Liver (tissue), 9 donors: ENCODE measurements around the gene TRERF1. TPM values are rescaled to one million over a fixed set of nuclear protein-coding genes. Genes with fewer than 3 reads are reported as not detected.

Source experiments
- DNase-seq: peaks from one replicate; pipeline ENCODE4 v3.0.0-alpha.2; 2017; ENCODE audit warnings: low spot score
- H3K27ac ChIP-seq, 2 donors: one replicate each; pipeline ENCODE4 v1.7.0; 2013; ENCODE audit warnings: inconsistent platforms in 2 of 2, low read length in 2 of 2, control low read depth in 1 of 2, low read depth in 1 of 2, mild to moderate bottlenecking in 1 of 2
- H3K27me3 ChIP-seq, 4 donors: one replicate each; pipeline versions ENCODE4 v1.6.1 to v1.7.0; 2013; ENCODE audit warnings: low read length in 3 of 4, inconsistent platforms in 1 of 4, mild to moderate bottlenecking in 1 of 4, moderate library complexity in 1 of 4; ENCODE audit not compliant: control insufficient read depth in 4 of 4, insufficient read depth in 4 of 4
- H3K36me3 ChIP-seq, 4 donors: one replicate each; pipeline versions ENCODE4 v1.6.1 to v1.7.0; 2013; ENCODE audit warnings: low read length in 3 of 4, mild to moderate bottlenecking in 3 of 4, low read depth in 1 of 4, moderate library complexity in 1 of 4; ENCODE audit not compliant: control insufficient read depth in 4 of 4, insufficient read depth in 3 of 4
- H3K4me1 ChIP-seq, 4 donors: one replicate each; pipeline versions ENCODE4 v1.6.1 to v1.7.0; 2013; ENCODE audit warnings: low read length in 3 of 4, mild to moderate bottlenecking in 3 of 4, moderate library complexity in 1 of 4; ENCODE audit not compliant: control insufficient read depth in 4 of 4, insufficient read depth in 4 of 4
- H3K4me3 ChIP-seq, 3 donors: one replicate each; pipeline versions ENCODE4 v1.6.1 to v1.7.0; 2013; ENCODE audit warnings: low read length in 3 of 3, control low read depth in 1 of 3, low read depth in 1 of 3, mild to moderate bottlenecking in 1 of 3
- H3K9ac ChIP-seq, 2 donors: one replicate each; pipeline ENCODE4 v1.7.0; 2013; ENCODE audit warnings: low read length in 2 of 2, mild to moderate bottlenecking in 2 of 2, moderate library complexity in 2 of 2, control low read depth in 1 of 2, low read depth in 1 of 2
- H3K9me3 ChIP-seq, 4 donors: one replicate each; pipeline versions ENCODE4 v1.6.1 to v1.7.0; 2013; ENCODE audit warnings: low read length in 3 of 4; ENCODE audit not compliant: control insufficient read depth in 4 of 4
- FOXA1 ChIP-seq: IDR thresholded peaks from 2 replicates; pipeline ENCODE4 v1.6.1; 2016; ENCODE audit warnings: antibody characterized with exemption
- GABPA ChIP-seq, 2 donors: IDR thresholded peaks in 1 of 2; conservative IDR thresholded peaks in 1 of 2; 2 replicates each; pipeline ENCODE4 v1.6.1; 2016; ENCODE audit warnings: antibody characterized with exemption in 2 of 2, mild to moderate bottlenecking in 1 of 2, moderate library complexity in 1 of 2
- JUND ChIP-seq, 2 donors: IDR thresholded peaks; 2 replicates each; pipeline ENCODE4 v1.6.1; 2016; ENCODE audit warnings: antibody characterized with exemption in 2 of 2
- NR2F2 ChIP-seq: IDR thresholded peaks from 2 replicates; pipeline ENCODE4 v1.6.1; 2016; ENCODE audit warnings: antibody characterized with exemption
- REST ChIP-seq: IDR thresholded peaks from 2 replicates; pipeline ENCODE4 v1.6.1; 2016; ENCODE audit warnings: antibody characterized with exemption, mild to moderate bottlenecking
- SP1 ChIP-seq: IDR thresholded peaks from 2 replicates; pipeline ENCODE4 v1.6.1; 2018; ENCODE audit warnings: antibody characterized with exemption, mild to moderate bottlenecking
- TAF1 ChIP-seq: conservative IDR thresholded peaks from 2 replicates; pipeline ENCODE4 v1.6.1; 2016; ENCODE audit warnings: antibody characterized with exemption, mild to moderate bottlenecking
- ZBTB33 ChIP-seq: IDR thresholded peaks from 2 replicates; pipeline ENCODE4 v1.6.1; 2016; ENCODE audit warnings: antibody characterized with exemption
- WGBS: extraction: QIAGEN DNeasy Blood & Tissue Kit; methylation state at CpG from one replicate; pipeline ENCODE4 v1.1.7; 2013; 5-methylcytosine and 5-hydroxymethylcytosine counted together
- polyA plus RNA-seq, 2 donors: library from polyadenylated mRNA; stranded (reverse) in 1 of 2; unstranded in 1 of 2; fragments of 200-250 nt in 1 of 2; fragments of >200 nt in 1 of 2; fragmentation: Nextera tagmentation in 1 of 2; extraction: Ambion mirVana in 1 of 2; gene quantifications; one replicate each; pipeline versions ENCODE4 v1.2.1 to v1.2.3, GENCODE V29; 2013 to 2015
- total RNA-seq, 2 donors: library from RNA; depleted of rRNA; stranded (reverse); fragments of >200 nt; gene quantifications; one replicate each; pipeline ENCODE4 v1.2.3, GENCODE V29; 2014
- donor health status: healthy.
- donor health status: healthy.
- donor health status: healthy.
- donor health status: healthy.
- donor health status: healthy.

Gene TRERF1
- total and polyA plus RNA-seq, 4 donors, result 0.33 to 1.3 (median 0.68) TPM

- no peak overlapping the region for H3K9ac ChIP-seq
These were observed 45.1 kb downstream of the TRERF1 start for GRCh38 chr6:42406306-42407280.

GRCh38 chr6:42405021-42405420 is 46.7 kb downstream of the TRERF1 start:
- H3K36me3 ChIP-seq, result no peaks in the 10 kb centered on the region
- H3K4me3 ChIP-seq, result no peak overlapping the region
- H3K9me3 ChIP-seq, result no peaks in the 10 kb centered on the region
- 76% methylated on average over 2 of the region's 2 CpGs for WGBS
- H3K27ac ChIP-seq, result no peak overlapping the region
- H3K9ac ChIP-seq, result no peak overlapping the region
- no peaks in the 10 kb centered on the region for H3K4me1 ChIP-seq
- no peak for DNase-seq
- H3K27me3 ChIP-seq, result no peaks in the 10 kb centered on the region
- TF ChIP-seq NR2F2 (no peak), REST (no peak), TAF1 (no peak), SP1 (no peak), GABPA (IDR thresholded peaks at IDR 0.05 in 1 of 2, conservative IDR thresholded peaks at IDR 0.05 in 1 of 2) (no peak), FOXA1 (no peak)

More at GRCh38 chr6:42406306-42407280, 45.1 kb downstream of the TRERF1 start:
- 78% methylated on average over 6 of the region's 6 CpGs for WGBS
- Histone ChIP-seq H3K27ac (no peak overlapping the region), H3K9me3 (no peaks in the 10 kb centered on the region), H3K27me3 (no peaks in the 10 kb centered on the region), H3K4me3 (no peak overlapping the region), H3K36me3 (no peaks in the 10 kb centered on the region), H3K4me1 (no peaks in the 10 kb centered on the region)
- DNase-seq, result no peak
- TF ChIP-seq REST (no peak), JUND (IDR thresholded peaks at IDR 0.05) (no peak), SP1 (no peak), ZBTB33 (no peak), GABPA (IDR thresholded peaks at IDR 0.05 in 1 of 2, conservative IDR thresholded peaks at IDR 0.05 in 1 of 2) (no peak)
